Skin of body (tissue), 2 donors: ENCODE measurements around the gene BST1. TPM values are rescaled to one million over a fixed set of nuclear protein-coding genes. Genes with fewer than 3 reads are reported as not detected.

Experiments used
- DNase-seq: peaks from one replicate; lab custom pipeline; 2025; lab: John Stamatoyannopoulos, UW
- total RNA-seq: library from RNA; depleted of rRNA; stranded (reverse); fragments of >200 nt; gene quantifications from one replicate; pipeline ENCODE4 v1.2.3, GENCODE V29; 2014

BST1 gene
- total RNA-seq, 1 donor from 2014 or later = 6.8 TPM

DNA sequence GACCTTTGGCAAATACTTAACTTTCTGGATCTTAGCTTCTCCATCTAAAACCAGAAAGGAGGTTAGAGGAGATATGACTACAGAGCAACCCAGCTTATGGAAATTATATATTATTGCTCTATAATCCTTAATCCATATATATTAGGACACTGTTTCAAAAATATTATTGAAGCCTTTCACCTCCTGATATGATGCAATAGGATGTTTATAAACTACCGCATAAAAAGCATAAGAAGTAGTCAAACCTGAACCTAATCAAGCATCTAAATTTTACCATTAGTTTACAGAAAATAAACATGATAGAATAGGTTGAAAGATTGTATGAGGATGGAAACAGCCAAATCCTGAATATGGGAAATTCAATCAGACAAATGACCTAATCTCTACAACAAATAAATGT, 26.8 kb upstream of the BST1 start:
- DNase-seq = no peak

DNA sequence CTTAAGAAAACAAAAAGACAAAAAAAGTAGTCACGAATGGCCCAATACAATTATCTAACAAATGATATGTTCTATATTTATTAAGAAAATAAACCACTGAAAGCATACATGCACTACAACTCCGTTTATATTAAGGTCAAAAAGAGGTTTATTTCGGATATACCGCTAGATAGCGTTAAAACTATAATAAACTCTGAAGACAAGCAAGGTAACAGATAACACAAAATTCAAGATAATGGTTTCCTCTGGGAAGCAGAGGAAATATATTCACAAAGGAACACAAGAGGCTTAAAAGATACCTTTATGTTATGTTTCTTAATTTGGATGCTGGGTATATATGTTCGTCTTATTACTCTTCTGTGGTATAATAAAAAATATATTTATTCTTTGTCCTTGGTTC, 26.0 kb upstream of the BST1 start:
- no peak for DNase-seq

DNA sequence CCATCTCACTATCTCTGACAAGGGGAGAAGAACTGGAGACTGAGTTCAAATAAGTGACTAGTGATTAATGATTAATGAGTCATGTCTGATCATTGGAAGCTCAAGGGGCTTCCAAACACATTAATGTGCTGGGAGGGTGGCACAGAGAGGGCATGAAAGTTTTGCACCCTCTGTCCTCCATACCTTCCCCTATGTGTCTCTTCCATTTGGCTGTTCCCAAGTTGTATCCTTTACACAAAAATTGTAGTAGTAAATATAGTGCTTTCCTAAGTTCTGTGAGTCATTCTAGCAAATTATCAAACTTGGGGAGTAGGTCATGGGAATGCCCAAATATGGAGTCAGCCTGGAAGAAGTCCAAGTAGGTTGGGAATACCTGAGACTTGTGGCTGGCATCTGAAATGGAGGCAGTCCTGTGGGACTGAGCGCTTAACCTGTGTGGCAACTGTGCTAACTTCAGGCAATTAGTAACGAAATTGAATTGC, 25.3 kb upstream of the BST1 start:
- DNase-seq = no peak

DNA sequence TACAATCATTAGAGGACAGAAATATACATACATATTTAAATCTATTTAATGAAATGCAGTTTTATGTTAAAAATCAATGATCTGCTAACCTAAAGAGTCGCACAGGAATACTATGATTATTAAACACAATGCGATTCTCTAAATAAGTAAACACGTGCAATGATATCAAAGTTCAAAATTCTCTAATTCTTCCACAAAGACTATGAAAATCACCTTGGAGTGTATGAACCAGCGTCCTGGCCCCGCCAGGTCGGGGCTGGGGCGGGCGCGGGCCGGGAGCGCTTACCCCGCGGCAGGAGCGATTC, 21.8 kb upstream of the BST1 start:
- DNase-seq = no peak

DNA sequence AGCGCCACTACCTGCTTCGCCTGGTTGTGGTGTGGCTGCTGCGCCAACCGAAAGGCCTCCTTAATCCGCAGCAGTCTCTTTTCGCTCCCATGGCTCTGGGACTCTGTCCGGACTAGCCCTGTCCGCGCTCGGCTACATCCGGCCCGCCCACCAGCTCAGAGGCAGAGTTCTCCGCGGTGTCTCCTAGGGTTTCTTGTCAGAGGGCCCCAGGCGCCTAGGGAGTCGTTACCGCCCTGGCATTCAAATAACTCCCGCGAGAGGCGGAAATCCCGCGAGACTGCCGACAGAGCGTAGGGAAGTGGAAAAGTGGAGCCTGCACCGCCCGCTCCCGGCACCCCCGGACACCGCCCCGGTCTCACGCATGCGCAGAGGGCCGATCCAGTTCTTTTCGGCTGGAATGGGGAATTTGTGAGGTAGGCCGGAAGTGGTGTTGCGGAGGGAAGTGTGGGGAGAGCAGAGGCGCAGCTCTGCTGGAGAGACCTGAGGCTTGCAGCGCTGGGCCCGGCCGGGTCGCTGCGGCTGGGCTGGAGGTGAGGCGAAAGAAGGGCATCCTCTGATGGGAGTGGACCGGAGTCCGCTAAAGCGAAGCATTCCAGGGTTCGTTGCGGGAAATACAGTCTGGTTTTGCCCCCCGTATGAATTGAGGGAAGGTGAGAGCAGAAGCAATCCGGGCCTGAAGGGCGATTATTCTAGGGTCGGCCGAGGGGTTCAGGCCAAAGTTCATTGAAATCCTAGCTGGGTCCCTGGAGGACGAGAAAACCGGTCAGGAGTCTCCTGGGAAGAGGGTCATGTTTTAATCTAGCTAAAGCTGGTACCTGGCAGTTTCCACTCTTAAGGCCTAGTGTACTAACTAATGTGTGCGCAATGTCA, 21.3 kb upstream of the BST1 start, which contains the start of gene FAM200B:
Gene FAM200B, plus strand, starts transcription at position 456 of the 870 bp plus-strand sequence. CDS start 5,151 bp downstream, outside the sequence.
- DNase-seq = peak; percentile 97

DNA sequence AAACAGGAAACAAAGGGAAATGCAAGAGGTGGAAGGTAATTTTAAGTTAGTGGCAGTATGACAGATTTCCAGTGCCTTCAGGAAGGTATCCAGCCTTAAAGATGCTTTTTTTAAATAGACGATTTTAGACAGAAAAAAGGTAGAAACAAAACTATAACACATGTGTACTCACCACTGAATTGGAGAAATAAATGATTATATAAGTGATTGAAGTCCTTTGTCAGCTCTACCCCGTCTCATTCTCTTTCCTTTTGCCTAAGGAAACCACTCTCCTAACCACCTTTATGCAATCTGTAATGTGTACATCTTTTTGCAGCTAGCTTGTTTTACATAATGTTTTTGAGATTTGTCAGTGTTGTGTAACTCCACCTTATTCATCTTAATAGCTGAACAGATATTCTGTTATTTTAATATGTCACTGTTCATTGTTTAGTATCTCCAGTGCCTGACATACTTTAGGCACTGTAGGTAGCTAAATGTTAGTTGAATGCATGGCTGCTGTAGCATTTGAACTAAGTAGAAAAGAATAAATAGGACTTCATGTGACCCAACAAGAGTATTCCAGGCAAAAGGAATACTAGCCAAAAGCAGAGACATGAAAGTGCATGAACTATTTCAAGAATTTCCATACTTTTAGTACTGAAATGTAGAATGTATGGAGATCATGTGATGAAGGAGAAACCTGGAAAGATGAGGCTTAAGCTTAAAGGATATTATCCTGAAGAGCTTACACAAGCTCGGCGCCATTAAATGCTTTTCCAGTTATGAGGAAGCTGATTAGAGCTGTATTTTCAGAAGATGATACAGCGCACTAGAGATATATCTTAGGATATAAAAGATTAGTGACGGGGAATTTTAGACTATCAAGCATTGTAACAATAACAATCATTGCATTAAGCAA, 20.4 kb upstream of the BST1 start:
- peak; percentile 41 for DNase-seq

DNA sequence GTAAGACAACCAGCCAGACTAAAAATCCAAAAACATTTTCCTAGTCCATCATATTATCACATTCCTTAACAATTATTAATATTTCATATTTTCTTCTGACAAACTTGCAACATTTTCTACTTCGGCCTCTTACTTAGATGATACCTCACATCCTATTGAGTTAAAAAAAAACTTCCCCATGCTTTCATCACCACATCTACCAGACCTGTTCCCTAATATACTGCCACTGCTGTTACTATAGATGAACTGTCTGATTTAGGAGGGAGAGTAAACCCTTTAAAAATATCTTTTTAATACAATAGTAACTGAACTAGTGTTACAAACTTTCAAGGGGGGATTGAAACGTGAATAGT, 19.7 kb upstream of the BST1 start:
- DNase-seq = no peak

DNA sequence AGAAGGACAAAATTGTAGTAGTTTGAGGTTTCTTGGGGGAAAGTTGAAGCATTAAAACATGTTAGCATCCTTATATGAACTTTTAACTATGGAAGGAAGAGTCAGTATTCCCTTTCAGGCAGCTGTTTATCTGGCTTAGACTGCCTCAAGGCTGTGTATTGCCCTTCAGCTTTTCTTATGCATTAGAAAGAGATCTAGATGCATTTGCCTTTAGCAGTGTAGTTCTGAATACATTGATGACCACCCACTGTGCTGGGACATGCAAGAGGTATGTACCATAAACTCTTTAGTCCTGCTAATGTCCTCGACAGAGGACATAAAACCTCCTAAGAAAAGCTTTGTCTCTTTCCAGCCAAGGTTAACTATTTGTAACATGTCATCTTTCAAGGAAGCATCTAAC, 18.4 kb upstream of the BST1 start:
- no peak for DNase-seq

DNA sequence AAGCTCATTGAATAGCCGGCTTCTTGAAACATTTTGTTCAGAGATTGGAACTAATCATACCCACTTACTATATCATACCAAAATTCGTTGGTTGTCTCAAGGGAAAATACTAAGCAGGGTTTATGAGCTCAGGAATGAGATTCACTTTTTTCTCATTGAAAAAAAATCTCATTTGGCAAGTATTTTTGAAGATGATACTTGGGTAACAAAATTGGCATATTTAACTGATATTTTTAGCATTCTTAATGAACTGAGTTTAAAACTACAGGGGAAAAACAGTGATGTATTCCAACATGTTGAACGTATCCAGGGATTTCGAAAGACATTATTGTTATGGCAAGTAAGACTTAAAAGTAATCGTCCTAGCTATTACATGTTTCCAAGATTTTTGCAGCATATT, 14.8 kb upstream of the BST1 start:
- DNase-seq = no peak

DNA sequence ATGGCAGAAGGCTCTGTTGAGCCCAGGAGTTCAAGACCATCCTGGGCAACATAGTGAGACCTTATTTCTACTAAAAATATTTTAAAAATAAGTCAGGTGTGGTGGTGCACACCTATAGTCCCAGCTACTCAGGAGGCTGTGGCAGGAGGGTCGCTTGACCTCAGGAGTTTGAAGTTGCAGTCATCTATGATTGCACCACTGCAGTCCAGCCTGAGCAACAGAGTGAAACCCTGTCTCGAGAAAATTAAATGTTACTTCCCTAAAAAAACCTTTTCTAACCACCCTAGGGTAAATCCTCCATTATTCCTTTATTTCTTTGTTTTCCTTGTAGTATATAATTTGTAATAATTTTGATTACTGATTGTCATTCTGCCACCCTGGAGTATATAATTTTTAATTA, 13.3 kb upstream of the BST1 start:
- DNase-seq = no peak

DNA sequence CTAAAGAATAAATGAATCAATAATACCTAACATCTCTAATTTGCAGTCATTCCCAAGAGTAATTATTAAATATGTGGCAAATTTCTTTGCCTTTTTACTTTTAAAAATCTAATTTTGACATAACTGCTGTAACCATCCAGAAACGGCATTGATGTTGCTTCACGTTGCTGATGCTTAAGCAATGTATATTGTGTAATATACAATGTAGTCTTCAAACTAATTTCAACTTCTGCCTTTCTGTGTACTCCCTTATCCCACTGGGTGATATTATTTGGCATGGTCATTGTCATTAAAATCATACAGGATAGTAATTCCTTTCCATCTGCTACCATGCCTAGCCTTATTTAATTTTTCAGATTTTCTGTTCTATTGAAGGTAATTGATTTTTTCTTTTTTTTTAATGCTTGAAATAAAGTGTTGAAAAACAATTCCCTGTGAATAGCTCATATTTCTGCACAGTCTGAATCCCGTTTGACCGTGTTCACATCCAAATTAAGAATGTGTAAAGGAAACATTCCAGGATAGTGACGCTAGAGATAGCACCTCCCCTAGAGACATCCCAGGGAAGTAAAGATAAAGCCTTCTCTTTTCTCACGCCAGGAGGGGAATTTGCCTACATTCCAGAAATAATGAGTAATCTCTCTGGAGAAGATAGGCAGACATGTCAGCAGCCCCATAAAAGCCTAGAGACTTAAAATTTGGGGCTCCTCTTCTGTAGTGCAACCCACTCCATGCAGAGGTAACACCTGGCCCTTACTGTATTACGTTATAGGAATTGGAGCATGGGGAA, 12.7 kb upstream of the BST1 start:
- peak; percentile 82 for DNase-seq

DNA sequence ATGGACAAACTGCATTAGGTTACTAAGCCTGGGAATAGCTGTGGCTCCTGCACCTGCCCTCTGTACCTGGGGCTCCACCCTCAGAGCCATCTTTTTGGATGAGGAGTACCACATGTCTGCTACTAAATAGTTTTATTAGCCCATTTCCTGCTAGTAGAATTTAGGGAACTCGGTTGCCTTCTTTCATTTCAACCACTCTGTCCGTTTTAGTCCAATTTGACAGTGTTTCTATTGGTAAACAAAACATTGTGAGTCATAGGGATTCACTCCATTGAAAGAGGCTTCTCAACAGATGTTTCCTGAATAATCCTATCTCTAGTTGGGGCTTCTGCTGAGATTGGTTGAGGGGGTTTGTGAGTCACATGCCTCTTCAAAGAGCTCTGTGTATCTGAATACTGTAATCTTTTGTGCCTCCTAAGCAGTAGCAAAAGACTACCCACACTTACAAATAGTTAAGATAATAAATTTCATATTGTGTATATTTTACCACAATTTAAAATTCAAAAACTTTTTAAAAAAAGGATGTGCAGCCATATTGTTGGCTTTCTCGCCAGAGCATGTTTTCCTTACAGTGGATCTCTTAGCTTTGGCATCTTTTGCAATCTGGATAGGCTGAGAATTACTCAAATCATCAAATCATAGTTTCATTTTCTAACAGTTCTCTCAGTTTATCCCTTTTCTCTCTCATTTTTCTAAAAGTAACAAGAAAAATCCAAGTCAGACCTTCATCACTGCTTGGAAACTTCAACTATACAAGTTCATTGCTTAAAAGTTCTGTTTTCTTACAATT, 11.3 kb upstream of the BST1 start:
- DNase-seq = no peak

DNA sequence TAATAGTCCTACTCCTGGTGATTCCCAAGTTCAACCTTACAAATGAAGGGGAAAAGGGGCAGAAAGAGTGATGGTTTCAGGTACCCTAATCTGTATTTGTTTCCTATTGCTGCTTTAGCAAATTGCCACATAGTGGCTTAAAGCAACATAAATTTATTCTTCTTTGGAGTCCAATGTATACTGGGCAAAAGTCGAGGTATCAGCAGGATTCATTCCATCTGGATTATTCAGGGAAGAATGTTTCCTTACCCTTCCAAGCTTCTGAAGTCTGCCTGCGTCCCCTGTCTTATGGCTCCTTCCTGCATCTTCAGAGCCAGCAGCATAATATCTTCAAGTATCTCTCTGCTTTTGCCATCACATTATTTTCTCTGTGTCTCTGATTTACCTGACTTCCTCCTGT, 10.3 kb upstream of the BST1 start:
- no peak for DNase-seq

DNA sequence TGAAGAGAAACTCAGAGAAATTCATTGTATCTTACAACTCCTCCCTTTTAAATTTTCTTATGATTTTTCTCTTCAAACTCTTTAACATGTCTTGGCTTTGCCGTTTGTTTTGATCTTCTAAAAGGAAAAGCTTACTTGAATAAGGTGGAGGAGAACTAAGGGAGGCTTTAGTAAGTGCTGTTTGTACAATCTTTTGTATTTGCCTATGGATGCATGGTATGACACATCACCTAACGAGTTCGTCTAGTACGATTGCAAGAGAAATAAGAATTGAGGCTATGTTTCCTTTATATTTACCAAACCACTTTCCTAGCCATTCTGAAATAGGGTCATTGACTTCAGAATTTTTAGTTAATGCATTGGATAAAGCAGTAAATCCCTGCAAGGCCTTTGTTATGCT, 8.4 kb upstream of the BST1 start:
- no peak for DNase-seq

DNA sequence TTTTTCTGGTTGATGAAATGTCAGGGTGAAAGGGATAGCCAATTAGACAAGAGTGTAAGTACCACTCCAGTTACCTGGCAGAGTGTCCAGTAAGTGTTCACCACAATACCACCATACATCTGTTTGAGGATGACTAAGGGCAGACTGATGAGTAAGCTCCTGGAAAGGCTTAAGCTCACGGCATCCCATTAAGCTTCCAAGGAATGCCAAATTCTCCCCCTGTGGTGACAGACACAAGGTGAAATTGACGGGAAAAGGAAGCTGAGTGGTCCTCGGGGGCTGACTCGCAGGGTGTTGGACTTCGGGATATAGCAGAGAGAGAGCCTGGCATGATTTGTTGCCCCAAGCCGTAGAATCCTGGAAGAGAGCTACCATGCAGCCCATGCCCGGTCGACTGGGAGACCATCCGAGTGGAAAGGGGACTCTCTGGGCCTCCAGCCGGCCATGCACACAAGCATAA, 7.6 kb upstream of the BST1 start:
- no peak for DNase-seq

DNA sequence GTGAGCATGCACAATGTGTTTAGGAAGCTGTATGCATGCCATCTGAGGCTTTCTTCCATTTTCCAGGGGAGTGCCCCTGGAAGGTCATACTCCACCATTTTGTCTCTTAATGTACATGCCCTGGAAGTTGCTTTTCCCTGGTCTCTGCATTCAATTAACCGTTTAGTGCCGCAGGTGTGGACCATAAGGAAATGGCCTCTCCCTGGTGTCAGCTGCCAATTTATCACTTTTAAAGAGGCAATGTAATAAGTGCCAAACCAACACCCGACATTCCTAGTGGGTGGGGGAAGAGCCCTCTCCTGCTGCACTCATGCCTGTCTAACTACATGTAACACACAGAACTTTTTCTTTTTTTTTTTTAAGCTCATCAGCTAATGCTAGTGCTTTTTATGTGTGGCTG, 7.1 kb upstream of the BST1 start:
- no peak for DNase-seq

DNA sequence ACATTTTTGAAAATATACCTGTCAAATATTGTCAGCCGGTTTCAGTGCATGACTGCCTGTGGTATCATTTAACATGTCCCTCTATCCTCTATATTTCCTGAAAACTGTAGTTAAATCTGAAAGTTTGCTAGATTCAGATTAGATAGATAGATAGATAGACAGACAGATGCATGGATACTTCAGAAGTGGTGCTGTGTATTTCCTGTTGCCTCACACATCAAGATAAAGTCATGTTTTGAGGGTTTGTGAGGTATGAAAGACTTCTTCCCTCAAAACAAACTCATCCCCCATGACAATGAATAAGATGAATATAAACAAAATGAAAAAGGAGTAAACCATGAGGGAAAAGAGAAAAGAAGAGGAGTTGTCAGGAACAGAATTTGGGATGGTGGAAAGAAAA, 6.0 kb upstream of the BST1 start:
- DNase-seq = no peak

DNA sequence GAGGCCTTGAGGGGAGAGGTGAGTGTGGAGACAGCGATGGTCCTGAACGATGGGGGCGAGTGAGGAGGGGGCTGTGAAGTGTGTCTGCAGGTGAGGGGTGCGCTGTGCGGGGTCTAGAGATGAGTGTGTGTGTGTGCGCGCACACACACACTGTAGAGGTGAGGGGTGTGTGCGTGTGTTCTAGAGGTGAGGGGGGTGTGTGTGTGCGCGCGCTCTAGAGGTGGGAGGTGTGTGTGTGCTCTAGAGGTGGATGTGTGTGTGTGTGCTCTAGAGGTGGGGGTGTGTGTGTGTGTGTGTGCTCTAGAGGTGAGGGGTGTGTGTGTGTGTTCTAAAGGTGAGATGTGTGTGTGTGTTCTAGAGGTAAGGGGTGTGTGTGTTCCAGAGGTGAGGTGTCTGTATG, 574 bp downstream of the BST1 start:
- no peak for DNase-seq

DNA sequence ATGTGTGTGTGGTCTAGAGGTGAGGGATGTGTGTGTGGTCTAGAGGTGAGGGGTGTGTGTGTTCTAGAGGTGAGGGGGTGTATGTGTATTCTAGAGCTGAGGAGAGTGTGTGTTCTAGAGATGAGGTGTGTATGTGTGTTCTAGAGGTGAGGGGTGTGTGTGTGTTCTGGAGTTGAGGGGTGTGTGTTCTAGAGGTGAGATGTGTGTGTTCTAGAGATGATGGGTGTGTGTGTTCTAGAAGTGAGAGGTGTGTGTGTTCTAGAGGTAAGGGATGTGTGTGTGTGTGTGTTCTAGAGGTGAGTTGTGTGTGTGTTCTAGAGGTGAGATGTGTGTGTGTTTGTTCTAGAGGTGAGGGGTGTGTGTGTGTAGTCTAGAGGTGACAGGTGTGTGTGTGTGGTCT, 1.3 kb downstream of the BST1 start:
- DNase-seq = no peak

DNA sequence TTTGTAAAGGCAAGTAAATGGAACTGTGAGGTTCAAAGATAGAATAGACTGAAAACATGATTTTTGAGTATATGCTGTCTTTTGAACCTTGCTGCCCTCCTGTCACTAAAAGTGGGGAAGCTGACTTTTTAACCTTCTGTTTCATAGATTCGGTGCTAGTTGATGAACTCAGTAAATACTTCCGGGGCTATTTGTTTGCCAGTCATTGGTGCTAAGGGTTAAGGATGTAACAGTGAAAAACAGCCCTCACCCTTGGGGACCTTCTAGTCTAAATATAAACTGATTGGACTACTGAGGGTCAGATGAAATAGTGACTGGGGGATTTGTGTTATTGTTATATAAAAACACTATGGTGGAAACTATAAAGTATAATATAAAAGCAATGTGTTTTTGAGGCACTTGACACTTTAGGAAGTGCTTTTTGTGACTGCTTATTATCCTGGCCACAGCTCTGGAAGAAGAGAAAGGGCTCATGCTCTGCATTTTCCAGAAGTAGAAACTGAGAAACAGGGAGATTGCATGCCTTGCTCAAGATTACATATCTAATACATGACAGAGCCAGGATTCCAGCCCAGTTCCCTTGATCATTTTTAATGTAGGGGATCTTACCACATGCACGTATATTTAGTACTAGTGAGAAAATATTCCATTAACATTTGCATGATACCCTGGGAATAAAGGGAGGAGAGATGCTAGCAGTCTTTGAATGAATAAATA, 3.9 kb downstream of the BST1 start:
- no peak for DNase-seq
